ENCODE data around the gene KRT71. TPM values are rescaled to one million over a fixed set of nuclear protein-coding genes. Genes with fewer than 3 reads are reported as not detected.

KRT71 gene
- total RNA-seq, 1 experiment from 2014 or later: not detected

DNA sequence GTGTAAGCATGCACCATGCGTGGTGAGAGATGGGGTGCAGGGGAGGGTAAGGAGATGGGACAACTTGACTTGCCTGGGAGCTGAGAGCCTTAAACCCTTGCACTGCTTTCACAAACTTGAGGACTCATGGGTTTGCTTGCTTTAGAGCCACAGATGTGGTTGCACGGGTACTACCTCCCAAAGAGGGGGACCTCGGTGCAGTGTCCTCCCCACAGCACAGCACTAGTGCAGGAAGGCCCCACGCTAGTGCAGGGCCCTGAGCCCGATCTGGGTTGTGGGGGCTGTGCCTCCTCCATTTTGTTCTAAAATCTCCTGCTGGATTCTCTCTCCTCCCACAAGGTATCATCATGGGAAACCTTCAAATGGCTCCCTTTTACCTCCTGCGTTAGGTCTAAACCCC, 37.1 kb upstream of the KRT71 start:
- POLR2A ChIA-PET: no interaction called here
- CTCF ChIA-PET: interaction anchor here (1.0 kb wide), 1 partner anchor 289 kb away, joined by 3 read pairs; no protein-coding TSS in a partner anchor
- H3K4me3 Mint-ChIP-seq: no peak overlapping the region
- no peak overlapping the region for H3K27ac Mint-ChIP-seq
- DNase-seq (ENCODE audit: low spot score) (no peak), ATAC-seq (no peak)
- peaks cover 37% of the 10 kb centered on the region for H3K9me3 Mint-ChIP-seq
- peaks cover 16% of the 10 kb centered on the region for H3K36me3 Mint-ChIP-seq
- no peaks in the 10 kb centered on the region for H3K4me1 Mint-ChIP-seq
- peaks cover 12% of the 10 kb centered on the region for H3K27me3 Mint-ChIP-seq (ENCODE audit: low read depth)
- no peak for TF ChIP-seq RORB (CRISPR knock-in tag; IDR thresholded peaks at IDR 0.05)
- TF ChIP-seq, protein P1, sequence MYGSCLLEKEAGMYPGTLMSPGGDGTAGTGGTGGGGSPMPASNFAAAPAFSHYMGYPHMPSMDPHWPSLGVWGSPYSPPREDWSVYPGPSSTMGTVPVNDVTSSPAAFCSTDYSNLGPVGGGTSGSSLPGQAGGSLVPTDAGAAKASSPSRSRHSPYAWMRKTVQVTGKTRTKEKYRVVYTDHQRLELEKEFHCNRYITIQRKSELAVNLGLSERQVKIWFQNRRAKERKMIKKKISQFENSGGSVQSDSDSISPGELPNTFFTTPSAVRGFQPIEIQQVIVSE (CRISPR knock-in tag; IDR thresholded peaks at IDR 0.05; ENCODE audit: borderline replicate concordance): no peak
- no peak for TF ChIP-seq TEAD1 (CRISPR knock-in tag; IDR thresholded peaks at IDR 0.05)
- TF ChIP-seq RELA (CRISPR knock-in tag; IDR thresholded peaks at IDR 0.05; ENCODE audit: borderline replicate concordance): no peak
- no peak for TF ChIP-seq EMX1 (CRISPR knock-in tag; IDR thresholded peaks at IDR 0.05)
- TF ChIP-seq, protein P2, sequence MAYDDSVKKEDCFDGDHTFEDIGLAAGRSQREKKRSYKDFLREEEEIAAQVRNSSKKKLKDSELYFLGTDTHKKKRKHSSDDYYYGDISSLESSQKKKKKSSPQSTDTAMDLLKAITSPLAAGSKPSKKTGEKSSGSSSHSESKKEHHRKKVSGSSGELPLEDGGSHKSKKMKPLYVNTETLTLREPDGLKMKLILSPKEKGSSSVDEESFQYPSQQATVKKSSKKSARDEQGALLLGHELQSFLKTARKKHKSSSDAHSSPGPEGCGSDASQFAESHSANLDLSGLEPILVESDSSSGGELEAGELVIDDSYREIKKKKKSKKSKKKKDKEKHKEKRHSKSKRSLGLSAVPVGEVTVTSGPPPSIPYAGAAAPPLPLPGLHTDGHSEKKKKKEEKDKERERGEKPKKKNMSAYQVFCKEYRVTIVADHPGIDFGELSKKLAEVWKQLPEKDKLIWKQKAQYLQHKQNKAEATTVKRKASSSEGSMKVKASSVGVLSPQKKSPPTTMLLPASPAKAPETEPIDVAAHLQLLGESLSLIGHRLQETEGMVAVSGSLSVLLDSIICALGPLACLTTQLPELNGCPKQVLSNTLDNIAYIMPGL (CRISPR knock-in tag; IDR thresholded peaks at IDR 0.05): no peak
- TF ChIP-seq, protein P3, sequence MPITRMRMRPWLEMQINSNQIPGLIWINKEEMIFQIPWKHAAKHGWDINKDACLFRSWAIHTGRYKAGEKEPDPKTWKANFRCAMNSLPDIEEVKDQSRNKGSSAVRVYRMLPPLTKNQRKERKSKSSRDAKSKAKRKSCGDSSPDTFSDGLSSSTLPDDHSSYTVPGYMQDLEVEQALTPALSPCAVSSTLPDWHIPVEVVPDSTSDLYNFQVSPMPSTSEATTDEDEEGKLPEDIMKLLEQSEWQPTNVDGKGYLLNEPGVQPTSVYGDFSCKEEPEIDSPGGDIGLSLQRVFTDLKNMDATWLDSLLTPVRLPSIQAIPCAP (CRISPR knock-in tag; IDR thresholded peaks at IDR 0.05): no peak
- TF ChIP-seq, protein P4, sequence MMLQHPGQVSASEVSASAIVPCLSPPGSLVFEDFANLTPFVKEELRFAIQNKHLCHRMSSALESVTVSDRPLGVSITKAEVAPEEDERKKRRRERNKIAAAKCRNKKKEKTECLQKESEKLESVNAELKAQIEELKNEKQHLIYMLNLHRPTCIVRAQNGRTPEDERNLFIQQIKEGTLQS (CRISPR knock-in tag; conservative IDR thresholded peaks at IDR 0.05): no peak

DNA sequence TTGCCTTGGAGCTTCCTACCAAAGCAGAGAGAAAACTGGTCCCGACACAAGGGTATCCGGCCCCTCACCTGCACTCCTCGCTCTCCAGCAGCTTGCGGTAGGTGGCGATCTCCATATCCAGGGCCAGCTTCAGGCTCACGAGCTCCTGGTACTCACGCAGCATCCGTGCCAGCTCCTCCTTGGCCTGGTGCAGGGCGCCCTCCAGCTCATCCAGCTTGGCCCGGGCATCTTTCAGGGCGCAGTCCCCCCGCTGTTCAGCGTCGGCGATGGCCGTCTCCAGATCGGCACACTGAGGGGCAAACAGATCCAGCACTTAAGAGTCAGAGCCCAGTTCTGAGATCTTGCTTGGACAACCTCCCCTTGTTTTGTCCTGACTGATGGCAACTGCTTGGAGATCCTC, 34.6 kb upstream of the KRT71 start:
- Mint-ChIP-seq H3K27ac (no peak overlapping the region), H3K36me3 (peaks cover 16% of the 10 kb centered on the region), H3K9me3 (peaks cover 28% of the 10 kb centered on the region), H3K27me3 (ENCODE audit: low read depth) (peaks cover 4% of the 10 kb centered on the region; the same call in 1 of the 2 replicates), H3K4me1 (peaks cover 3% of the 10 kb centered on the region), H3K4me3 (no peak overlapping the region)
- POLR2A ChIA-PET: no interaction called here
- DNase-seq (ENCODE audit: low spot score) (peak; percentile 32), ATAC-seq (no peak)
- TF ChIP-seq ZNF423 (CRISPR knock-in tag; IDR thresholded peaks at IDR 0.05) (no peak), TEAD1 (CRISPR knock-in tag; IDR thresholded peaks at IDR 0.05) (no peak)
- CTCF ChIA-PET: interaction anchor here (0.7 to 6.6 kb wide), 7 partner anchors 145 to 298 kb away, joined by 3 to 47 read pairs (median 4); no protein-coding TSS in a partner anchor

DNA sequence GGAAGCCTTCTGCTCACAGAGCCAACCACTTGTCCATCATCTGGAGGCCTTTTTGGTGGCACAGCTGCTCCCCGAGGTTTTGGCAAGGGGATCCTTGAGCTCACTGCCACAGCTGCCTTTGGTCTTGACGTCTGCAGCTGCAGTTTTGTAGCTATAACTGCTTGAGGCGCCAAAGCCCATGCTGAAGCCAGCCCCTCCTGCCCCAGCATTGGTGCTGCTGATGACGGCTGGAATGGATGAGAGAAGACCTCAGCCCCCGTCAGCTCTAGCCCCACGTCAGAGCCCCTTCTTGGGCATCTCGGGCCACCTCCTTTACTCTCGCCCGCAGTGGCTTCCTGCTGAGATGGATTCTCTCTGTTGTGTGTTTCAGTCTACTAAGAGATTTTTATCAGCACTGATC, 33.0 kb upstream of the KRT71 start:
- peaks cover 15% of the 10 kb centered on the region for H3K9me3 Mint-ChIP-seq
- ChIA-PET CTCF (interaction anchor here (0.9 to 6.6 kb wide), 9 partner anchors 34 to 430 kb away, joined by 3 to 50 read pairs (median 6); no protein-coding TSS in a partner anchor), POLR2A (interaction anchor here (0.5 kb wide), 1 partner anchor 1064 kb away, joined by 4 read pairs; no protein-coding TSS in a partner anchor)
- no peak overlapping the region for H3K27ac Mint-ChIP-seq
- no peak for ATAC-seq
- no peaks in the 10 kb centered on the region for H3K27me3 Mint-ChIP-seq (ENCODE audit: low read depth)
- H3K4me3 Mint-ChIP-seq: no peak overlapping the region
- DNase-seq (ENCODE audit: low spot score): no peak
- H3K4me1 Mint-ChIP-seq: peaks cover 4% of the 10 kb centered on the region
- no peak for TF ChIP-seq GABPB1 (CRISPR knock-in tag; IDR thresholded peaks at IDR 0.05)
- no peak for TF ChIP-seq MYBL2 (CRISPR knock-in tag; IDR thresholded peaks at IDR 0.05)
- peaks cover 5% of the 10 kb centered on the region; the same call in 1 of the 2 replicates for H3K36me3 Mint-ChIP-seq

DNA sequence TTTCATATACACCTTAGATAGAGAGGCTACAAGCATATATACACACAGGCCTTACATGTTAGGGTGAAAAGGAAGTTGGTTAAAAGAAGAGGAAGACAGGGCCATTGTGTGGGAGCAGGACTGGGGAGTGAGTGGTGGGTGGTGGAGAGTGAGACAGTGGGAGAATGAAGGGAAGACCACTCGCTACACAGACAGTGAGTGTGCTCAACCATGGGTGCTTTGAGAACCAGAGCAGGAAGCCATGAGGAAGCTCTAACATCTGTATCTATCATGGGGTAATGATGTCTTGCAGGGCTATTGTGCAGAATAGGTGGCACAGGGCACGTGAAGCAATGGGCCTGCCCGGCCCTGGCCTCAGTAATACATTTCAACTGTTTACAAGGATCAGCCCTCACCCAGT, 32.1 kb upstream of the KRT71 start:
- Mint-ChIP-seq H3K4me1 (peaks cover 6% of the 10 kb centered on the region), H3K36me3 (no peaks in the 10 kb centered on the region), H3K4me3 (no peak overlapping the region), H3K9me3 (peaks cover 6% of the 10 kb centered on the region; the same call in 1 of the 2 replicates), H3K27me3 (ENCODE audit: low read depth) (no peaks in the 10 kb centered on the region), H3K27ac (no peak overlapping the region)
- POLR2A ChIA-PET: no interaction called here
- TF ChIP-seq, protein P5, sequence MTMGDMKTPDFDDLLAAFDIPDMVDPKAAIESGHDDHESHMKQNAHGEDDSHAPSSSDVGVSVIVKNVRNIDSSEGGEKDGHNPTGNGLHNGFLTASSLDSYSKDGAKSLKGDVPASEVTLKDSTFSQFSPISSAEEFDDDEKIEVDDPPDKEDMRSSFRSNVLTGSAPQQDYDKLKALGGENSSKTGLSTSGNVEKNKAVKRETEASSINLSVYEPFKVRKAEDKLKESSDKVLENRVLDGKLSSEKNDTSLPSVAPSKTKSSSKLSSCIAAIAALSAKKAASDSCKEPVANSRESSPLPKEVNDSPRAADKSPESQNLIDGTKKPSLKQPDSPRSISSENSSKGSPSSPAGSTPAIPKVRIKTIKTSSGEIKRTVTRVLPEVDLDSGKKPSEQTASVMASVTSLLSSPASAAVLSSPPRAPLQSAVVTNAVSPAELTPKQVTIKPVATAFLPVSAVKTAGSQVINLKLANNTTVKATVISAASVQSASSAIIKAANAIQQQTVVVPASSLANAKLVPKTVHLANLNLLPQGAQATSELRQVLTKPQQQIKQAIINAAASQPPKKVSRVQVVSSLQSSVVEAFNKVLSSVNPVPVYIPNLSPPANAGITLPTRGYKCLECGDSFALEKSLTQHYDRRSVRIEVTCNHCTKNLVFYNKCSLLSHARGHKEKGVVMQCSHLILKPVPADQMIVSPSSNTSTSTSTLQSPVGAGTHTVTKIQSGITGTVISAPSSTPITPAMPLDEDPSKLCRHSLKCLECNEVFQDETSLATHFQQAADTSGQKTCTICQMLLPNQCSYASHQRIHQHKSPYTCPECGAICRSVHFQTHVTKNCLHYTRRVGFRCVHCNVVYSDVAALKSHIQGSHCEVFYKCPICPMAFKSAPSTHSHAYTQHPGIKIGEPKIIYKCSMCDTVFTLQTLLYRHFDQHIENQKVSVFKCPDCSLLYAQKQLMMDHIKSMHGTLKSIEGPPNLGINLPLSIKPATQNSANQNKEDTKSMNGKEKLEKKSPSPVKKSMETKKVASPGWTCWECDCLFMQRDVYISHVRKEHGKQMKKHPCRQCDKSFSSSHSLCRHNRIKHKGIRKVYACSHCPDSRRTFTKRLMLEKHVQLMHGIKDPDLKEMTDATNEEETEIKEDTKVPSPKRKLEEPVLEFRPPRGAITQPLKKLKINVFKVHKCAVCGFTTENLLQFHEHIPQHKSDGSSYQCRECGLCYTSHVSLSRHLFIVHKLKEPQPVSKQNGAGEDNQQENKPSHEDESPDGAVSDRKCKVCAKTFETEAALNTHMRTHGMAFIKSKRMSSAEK (CRISPR knock-in tag; IDR thresholded peaks at IDR 0.05; ENCODE audit: borderline replicate concordance): no peak
- CTCF ChIA-PET: interaction anchor here (0.6 to 6.6 kb wide), 8 partner anchors 84 to 429 kb away, joined by 3 to 50 read pairs (median 5); no protein-coding TSS in a partner anchor
- ATAC-seq (no peak), DNase-seq (ENCODE audit: low spot score) (no peak)

All from WTC11 (cell line).